Measurements from ENCODE around the gene SERPINA5.
"Not testable (repeated sequence)": the region's sequence is repeated elsewhere in the genome, so short reads cannot be mapped to it uniquely, and the experiment has no call there.

SERPINA5 gene

GRCh38 chr14:94575730-94576585 lies 5.3 kb upstream of the SERPINA5 start:
- no peak for DNase-seq (ENCODE audit: low spot score)

DNA sequence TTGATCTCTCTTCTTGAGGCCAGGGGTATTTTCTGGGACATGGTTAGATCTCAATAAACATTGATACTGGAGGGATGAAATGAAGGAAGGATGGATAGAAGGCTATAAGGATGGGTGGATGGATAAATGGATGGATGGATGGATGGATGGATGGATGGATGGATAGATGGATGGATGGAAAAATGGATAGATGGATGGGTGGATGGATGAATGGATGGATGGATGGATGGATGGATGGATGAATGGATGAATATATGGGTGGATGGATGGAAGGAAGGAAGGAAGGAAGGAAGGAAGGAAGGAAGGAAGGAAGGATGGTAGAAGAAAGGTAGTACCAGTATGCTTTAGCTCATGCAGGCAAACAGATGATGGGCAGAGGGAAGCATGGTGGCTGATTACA lies 3.8 kb upstream of the SERPINA5 start:
- not testable (repeated sequence) for DNase-seq (ENCODE audit: low spot score)

- DNase-seq (ENCODE audit: low spot score) = no peak
Measured at GRCh38 chr14:94578712-94579111, 2.5 kb upstream of the SERPINA5 start.

DNA sequence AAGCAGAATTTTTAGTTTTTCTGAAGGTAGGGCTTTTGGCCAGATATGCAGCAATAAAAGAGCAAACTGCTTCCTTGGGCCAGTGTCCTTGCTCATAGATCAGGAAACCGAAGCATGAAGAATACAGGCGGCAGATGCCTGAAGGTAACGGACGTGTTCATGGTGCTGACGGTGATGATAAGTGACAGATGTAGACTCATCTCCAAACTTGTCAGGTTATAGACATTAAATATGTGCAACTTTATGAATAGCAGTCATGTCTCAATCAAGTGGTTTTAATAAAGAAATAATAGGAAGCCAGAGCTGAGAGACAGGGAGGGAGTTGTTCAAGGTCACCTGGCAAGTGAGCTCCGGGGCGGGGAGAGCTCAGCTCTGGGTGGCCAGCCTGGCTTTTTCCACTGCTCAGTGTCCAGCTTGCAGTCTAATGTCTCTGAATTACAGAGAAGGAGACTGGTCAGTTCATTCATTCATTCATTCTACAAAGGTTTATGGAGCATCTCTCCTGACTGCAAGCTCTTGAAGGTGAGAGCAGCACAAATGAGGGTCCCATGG lies 1.0 kb downstream of the SERPINA5 start:
- no peak for DNase-seq (ENCODE audit: low spot score)

GRCh38 chr14:94582851-94583250 lies 1.6 kb downstream of the SERPINA5 start:
- DNase-seq (ENCODE audit: low spot score) = no peak

DNA sequence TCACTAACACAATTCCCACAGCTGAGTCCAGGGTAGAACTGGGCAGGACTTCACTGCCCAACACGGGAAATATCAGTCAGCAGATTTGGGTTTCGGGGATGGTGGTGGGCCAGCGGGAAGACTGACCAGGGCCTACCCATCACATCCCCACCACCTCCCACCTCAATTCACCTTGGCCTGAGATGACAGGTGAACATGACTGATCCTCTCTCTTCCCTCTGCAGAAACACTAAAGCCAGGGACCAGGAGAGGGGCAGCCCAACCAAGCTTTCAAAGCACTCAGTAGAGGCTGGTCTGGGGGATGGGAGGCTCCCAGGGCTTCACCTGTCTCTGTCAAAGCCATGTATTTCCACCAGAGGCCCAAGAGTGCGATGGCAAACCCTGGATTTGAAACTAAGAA lies 2.3 kb downstream of the SERPINA5 start:
- DNase-seq (ENCODE audit: low spot score) = no peak

DNA sequence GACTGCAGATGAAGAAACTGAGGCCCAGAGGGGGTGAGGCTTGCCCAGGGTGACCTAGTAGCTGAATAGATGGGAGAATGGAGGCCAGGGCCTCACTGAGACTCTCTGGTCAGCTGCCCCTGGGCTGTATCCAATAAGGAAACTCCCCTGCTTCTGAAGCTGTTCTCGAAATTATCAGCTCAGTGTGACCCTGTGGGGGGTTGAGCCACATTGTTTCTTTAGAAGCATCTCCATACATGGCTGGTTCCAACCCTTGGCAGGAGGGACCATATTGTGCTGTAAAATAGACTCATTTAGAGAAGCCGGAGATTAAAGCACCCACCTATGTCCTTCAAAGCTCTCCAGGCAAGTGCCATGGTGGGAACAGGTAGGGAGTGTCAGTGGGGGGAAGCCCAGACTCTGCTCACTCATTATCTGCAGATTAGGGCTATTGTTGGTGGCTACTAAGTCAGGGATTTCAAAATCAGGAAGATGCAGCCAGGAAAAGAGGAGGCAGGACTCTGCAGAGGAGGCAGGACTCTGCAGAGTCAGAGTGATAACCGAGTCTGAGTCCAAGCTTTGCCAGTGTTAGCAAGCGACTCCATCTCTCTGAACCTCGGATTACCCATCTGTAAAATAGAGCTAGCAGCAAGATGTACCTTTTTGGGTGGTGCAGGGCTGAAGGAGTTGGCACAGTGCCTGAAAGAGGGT lies 3.5 kb downstream of the SERPINA5 start:
- DNase-seq (ENCODE audit: low spot score) = no peak

DNA sequence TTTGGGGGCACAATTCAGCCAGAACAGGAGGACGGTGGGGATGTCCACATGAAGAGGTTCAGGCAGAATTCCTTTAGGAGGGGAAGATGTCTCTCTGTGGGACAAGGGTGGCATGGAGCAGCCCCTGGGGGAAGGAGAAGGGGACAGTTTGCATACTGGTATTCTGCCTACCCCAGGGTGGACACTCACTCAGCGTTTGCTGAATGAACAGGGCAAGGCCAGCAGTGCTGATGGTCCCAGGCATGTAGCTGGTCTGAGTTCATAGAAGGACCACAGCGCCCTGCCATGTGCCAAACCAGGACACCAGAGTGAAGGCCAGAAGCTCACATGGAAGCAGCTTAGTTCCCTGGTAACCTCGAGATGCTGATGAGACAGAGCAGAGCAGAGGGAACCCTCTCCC lies 5.4 kb downstream of the SERPINA5 start:
- DNase-seq (ENCODE audit: low spot score) = no peak

GRCh38 chr14:94588311-94588710 lies 7.1 kb downstream of the SERPINA5 start:
- DNase-seq (ENCODE audit: low spot score) = no peak

GRCh38 chr14:94591073-94591472 lies 9.8 kb downstream of the SERPINA5 start:
- DNase-seq (ENCODE audit: low spot score) = no peak

- DNase-seq (ENCODE audit: low spot score) = no peak
Measured at GRCh38 chr14:94591871-94592270, 10.6 kb downstream of the SERPINA5 start.

GRCh38 chr14:94592457-94592856 lies 11.2 kb downstream of the SERPINA5 start:
- no peak for DNase-seq (ENCODE audit: low spot score)

GRCh38 chr14:94593376-94593748 lies 12.1 kb downstream of the SERPINA5 start:
- DNase-seq (ENCODE audit: low spot score) = no peak

- no peak for DNase-seq (ENCODE audit: low spot score)
Measured at GRCh38 chr14:94593749-94594431, 12.7 kb downstream of the SERPINA5 start.

DNA sequence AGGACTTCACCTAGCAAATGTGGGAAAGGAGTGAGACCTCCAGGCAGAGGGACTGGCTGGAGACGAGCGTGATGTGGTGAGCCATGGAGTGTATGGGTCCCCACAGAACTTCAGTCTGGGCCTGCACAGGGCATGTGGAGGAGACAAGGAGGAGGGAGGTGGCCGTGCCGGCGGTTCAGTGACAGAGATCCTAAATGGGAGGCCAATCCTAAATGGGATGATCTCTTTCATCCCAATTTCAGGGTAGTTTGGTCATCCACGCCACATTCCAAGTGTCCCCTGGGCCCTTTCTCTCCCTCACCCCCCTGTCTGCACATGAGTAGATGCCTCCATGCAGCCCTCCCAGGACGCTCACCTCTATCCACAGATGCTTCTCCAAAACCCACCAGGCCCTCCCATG lies 13.2 kb downstream of the SERPINA5 start:
- no peak for DNase-seq (ENCODE audit: low spot score)

GRCh38 chr14:94595912-94596311 lies 14.7 kb downstream of the SERPINA5 start:
- DNase-seq (ENCODE audit: low spot score) = no peak

- DNase-seq (ENCODE audit: low spot score) = no peak
Measured at GRCh38 chr14:94596361-94596760, 15.1 kb downstream of the SERPINA5 start.

DNA sequence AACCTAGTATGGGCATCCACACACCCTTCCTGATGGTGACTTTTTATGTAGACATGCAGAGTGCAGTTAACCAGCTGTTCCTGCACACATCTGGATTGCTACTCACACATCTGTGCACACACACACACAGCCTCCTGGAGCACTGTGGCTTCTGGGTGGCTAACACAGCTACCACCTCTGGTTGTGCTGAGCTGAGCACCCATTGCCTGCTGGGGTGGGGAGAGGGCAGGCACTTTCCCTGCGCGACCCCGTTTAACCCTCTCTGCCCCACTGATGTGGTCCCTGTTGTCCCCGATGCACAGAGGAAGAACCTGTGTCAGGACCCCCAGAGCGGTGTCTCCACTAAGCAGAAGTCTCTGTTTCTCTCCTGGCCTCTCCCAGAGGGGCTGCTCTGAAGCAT lies 16.6 kb downstream of the SERPINA5 start:
- no peak for DNase-seq (ENCODE audit: low spot score)

DNA sequence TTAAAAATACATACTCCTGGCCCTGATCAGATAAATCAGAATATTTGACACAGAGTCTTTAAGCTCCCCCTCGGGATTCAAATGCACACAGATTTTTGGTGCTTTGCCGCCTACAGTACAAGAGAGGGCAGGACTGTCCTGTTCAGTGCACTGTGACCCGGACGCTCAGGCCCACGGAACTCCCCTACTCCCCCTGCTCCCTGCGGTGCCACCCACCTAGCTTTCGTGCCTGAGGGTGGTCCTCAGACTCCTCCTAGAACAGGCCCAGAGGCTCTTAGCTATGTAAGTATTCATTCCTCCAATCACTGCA lies 17.2 kb downstream of the SERPINA5 start:
- DNase-seq (ENCODE audit: low spot score) = no peak

DNA sequence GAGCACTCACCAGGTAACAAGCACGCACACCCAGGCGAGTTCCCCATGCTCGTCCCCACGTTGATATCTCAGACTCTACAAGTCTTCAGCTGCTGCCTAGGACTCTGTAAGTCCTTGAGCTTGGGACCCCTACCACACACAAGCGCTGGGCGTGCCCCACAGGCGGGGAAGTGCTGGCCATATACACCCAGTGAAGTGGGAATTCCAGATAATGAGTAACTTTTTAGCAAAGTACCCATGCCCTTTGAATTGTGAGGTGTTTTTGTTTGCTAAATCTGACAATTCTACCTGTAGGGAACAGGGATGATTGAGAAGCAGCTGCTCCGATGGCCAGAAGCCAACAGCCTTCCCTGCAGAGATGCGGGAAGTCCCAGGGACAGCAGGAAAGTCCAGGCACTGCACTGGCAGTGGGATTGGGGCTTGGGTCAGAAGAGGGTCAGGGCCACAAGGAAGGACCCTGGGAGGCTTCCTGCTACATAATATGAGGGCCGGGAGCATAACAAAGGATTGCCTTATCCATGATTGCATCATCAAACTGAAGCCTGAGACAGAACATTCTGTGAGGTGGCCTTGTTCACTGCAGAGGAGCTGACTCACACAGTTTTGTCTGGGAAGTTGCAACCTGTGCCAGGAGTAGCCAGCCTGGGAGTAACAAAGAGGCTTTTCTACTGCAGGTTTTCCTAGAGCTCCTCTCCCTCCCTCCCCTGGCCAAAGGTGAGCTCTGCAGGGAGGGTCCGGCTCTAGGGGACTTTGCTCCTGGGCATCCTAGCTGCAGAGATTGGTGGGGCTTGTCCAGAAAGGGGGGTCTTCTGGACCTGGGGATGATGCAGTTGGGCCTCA lies 17.8 kb downstream of the SERPINA5 start:
- DNase-seq (ENCODE audit: low spot score) = no peak

DNA sequence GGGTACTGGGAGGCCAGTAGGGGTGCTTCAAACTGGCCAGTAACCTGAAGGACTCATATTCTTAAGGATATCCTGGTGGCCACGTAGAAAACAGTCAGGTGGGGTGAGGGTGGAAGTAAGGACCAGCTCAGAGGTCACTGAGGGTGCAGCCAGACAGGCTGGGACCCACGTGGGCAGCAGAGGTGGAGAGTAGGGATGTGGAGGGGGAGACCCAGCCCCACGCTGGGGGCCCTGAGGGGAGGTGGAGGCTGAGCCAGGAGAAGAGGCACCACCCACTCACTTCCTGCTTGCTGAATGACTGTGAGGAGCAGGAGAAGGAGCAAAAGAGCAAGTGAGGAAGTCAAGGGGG lies 18.4 kb downstream of the SERPINA5 start:
- DNase-seq (ENCODE audit: low spot score) = no peak

- no peak for DNase-seq (ENCODE audit: low spot score)
Measured at GRCh38 chr14:94600148-94600545, 18.9 kb downstream of the SERPINA5 start.
